Peyer's patch (tissue), 4 donors: ENCODE results near the gene ACTA1. TPM values are rescaled to one million over a fixed set of nuclear protein-coding genes. Genes with fewer than 3 reads are reported as not detected.

ENCODE experiments used
- DNase-seq, 3 donors: peaks; one replicate each; pipeline ENCODE4 v3.0.0-alpha.2; 2017 to 2019
- H3K27ac ChIP-seq, 4 donors: fragments of 200-600 bp; sonication (generic); one replicate each; pipeline ENCODE4 v1.5.1; 2016 to 2019
- H3K27me3 ChIP-seq, 2 donors: fragments of 200-600 bp; sonication (generic); one replicate each; pipeline ENCODE4 v1.5.1; 2019
- H3K36me3 ChIP-seq, 3 donors: fragments of 200-600 bp; sonication (generic); one replicate each; pipeline ENCODE4 v1.5.1; 2016 to 2019
- H3K4me1 ChIP-seq, 4 donors: fragments of 200-600 bp; sonication (generic); one replicate each; pipeline ENCODE4 v1.5.1; 2016 to 2019
- H3K4me3 ChIP-seq, 4 donors: fragments of 200-600 bp; sonication (generic); 1 replicate in 3 of 4; 2 replicates in 1 of 4; pipeline ENCODE4 v1.5.1; 2016 to 2019; ENCODE audit warnings: mild to moderate bottlenecking in 1 of 4
- H3K9me3 ChIP-seq, 4 donors: fragments of 200-600 bp; sonication (generic); one replicate each; pipeline ENCODE4 v1.5.1; 2016 to 2019; ENCODE audit warnings: mild to moderate bottlenecking in 1 of 4
- POLR2A ChIP-seq, 2 donors: fragments of 450-650 bp; IDR thresholded peaks; one replicate each; pipeline ENCODE4 v1.5.1; 2017; ENCODE audit warnings: antibody characterized with exemption in 2 of 2, mild to moderate bottlenecking in 2 of 2, moderate library complexity in 2 of 2
- total RNA-seq, 4 donors: library from RNA; depleted of rRNA; stranded (reverse); fragments of >200 nt; gene quantifications; one replicate each; pipeline ENCODE4 v1.1.0, GENCODE V29; 2016
- TF ChIP-seq, protein P1 (sequence below), 6 experiments: fragments of 450-650 bp in 4 of 6; fragments of 200-600 bp in 2 of 6; sonication (generic) in 1 of 6; IDR thresholded peaks; one replicate each; pipeline ENCODE4 v1.5.1; 2017 to 2019; ENCODE audit warnings: antibody characterized with exemption in 6 of 6, mild to moderate bottlenecking in 3 of 6, moderate library complexity in 1 of 6

The ACTA1 gene
- total RNA-seq, 4 donors from 2014 or later: 3.3 TPM; not detected in 3

DNA sequence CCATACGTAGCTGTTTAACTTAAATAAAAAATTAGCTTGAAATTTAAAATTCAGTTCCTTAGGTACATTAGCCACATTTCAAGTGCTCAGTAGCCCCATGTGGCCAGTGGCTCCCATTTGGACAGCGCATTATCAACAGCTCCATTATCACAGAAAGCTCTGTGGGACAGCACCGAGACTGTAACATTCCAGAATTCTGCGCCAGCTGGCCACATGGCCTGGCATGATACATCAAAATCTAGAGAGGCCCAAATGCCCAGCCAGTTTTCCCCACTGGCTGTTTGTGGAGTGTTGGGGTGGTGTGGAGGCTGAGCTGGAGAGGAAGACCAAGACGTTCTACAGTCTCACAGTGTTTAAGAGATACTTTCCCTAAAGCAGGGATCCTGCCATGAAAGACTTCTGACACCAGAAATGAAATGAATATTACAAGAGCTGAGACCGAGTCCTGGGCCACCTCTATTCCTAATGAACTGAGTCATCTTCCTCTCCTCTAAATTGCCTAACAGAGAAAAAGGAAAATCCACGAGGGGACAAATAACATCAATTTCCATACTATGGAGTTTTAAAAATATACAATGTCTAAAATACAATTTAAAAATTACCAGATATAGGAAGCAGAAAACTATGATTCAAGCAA, 27.3 kb upstream of the ACTA1 start:
- peaks cover 0 to 97% (median 0%) of the 10 kb centered on the region in 3 donors for H3K36me3 ChIP-seq
- no peak overlapping the region for H3K27ac ChIP-seq
- no peaks in the 10 kb centered on the region for H3K27me3 ChIP-seq
- H3K4me3 ChIP-seq: no peak overlapping the region
- H3K4me1 ChIP-seq: no peaks in the 10 kb centered on the region
- no peaks in the 10 kb centered on the region for H3K9me3 ChIP-seq
- DNase-seq: no peak
- no peak for TF ChIP-seq POLR2A (IDR thresholded peaks at IDR 0.05)
- TF ChIP-seq, protein P1, sequence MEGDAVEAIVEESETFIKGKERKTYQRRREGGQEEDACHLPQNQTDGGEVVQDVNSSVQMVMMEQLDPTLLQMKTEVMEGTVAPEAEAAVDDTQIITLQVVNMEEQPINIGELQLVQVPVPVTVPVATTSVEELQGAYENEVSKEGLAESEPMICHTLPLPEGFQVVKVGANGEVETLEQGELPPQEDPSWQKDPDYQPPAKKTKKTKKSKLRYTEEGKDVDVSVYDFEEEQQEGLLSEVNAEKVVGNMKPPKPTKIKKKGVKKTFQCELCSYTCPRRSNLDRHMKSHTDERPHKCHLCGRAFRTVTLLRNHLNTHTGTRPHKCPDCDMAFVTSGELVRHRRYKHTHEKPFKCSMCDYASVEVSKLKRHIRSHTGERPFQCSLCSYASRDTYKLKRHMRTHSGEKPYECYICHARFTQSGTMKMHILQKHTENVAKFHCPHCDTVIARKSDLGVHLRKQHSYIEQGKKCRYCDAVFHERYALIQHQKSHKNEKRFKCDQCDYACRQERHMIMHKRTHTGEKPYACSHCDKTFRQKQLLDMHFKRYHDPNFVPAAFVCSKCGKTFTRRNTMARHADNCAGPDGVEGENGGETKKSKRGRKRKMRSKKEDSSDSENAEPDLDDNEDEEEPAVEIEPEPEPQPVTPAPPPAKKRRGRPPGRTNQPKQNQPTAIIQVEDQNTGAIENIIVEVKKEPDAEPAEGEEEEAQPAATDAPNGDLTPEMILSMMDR (IDR thresholded peaks at IDR 0.05): no peak

DNA sequence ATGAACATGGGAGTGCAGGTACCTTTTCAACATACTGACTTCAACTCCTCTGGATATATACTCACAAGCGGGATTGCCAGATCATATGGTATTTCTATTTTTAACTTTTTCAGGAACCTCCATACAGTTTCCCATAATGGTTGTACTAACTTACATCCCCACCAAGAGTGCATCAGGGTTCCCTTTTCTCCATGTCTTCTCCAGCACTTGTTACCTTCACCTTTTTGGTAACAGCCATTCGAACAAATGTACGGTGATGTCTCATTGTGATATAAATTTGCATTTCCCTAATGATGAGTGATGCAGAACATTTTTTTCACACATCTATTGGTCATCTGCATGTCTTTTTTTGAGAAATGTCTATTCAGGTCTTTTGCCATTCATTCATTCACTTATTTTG, 25.9 kb upstream of the ACTA1 start:
- Histone ChIP-seq H3K36me3 (peaks cover 0 to 90% (median 0%) of the 10 kb centered on the region in 3 donors), H3K27ac (no peak overlapping the region), H3K9me3 (no peaks in the 10 kb centered on the region), H3K27me3 (no peaks in the 10 kb centered on the region), H3K4me1 (no peaks in the 10 kb centered on the region), H3K4me3 (no peak overlapping the region)
- TF ChIP-seq, protein P1 (IDR thresholded peaks at IDR 0.05): no peak
- no peak for TF ChIP-seq POLR2A (IDR thresholded peaks at IDR 0.05)
- DNase-seq: no peak

DNA sequence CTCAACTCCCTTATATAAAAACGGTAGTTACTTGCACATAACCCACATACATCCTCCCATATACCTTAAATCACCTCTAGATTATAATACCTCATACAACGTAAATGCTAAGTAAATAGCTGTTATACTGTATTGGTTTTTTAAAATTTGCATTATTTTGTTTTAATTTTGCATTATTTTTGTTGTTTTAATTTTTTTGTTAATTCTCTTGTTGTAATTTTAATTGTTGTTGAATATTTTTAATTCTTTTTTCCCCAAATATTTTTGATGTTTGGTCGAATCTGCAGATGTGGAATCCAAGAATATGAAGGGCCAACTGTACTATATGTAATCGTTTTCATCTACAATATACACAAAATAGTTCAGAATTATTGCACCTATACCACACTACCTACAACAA, 23.5 kb upstream of the ACTA1 start:
- no peak overlapping the region for H3K4me3 ChIP-seq
- H3K36me3 ChIP-seq: peaks cover 0 to 74% (median 0%) of the 10 kb centered on the region in 3 donors
- no peaks in the 10 kb centered on the region for H3K4me1 ChIP-seq
- TF ChIP-seq, protein P1 (IDR thresholded peaks at IDR 0.05): no peak
- no peak for TF ChIP-seq POLR2A (IDR thresholded peaks at IDR 0.05)
- H3K27me3 ChIP-seq: no peaks in the 10 kb centered on the region
- DNase-seq: no peak
- no peaks in the 10 kb centered on the region for H3K9me3 ChIP-seq
- H3K27ac ChIP-seq: no peak overlapping the region

DNA sequence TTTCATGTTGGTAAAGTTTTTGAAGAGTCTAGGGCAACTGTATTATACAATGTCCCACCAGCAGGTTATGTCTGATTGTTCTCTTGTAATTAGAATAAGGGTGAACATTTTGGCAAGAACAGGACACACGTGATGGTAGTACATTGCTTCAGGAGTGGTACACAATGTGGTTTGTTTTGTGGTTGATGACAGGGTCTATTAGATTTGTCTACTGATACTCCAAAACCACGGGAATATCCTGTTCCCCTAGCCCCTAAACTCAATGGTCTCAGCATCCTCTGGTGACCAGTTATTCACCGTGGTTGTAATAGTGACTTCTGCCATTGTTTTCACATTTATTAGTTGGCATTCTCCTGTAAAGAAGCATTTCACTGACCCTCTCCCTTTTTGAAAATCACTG, 22.1 kb upstream of the ACTA1 start:
- DNase-seq: no peak
- Histone ChIP-seq H3K9me3 (no peaks in the 10 kb centered on the region), H3K4me3 (no peak overlapping the region), H3K36me3 (peaks cover 0 to 74% (median 0%) of the 10 kb centered on the region in 3 donors), H3K27ac (no peak overlapping the region), H3K27me3 (no peaks in the 10 kb centered on the region), H3K4me1 (no peaks in the 10 kb centered on the region)
- TF ChIP-seq, protein P1 (IDR thresholded peaks at IDR 0.05): no peak
- no peak for TF ChIP-seq POLR2A (IDR thresholded peaks at IDR 0.05)

DNA sequence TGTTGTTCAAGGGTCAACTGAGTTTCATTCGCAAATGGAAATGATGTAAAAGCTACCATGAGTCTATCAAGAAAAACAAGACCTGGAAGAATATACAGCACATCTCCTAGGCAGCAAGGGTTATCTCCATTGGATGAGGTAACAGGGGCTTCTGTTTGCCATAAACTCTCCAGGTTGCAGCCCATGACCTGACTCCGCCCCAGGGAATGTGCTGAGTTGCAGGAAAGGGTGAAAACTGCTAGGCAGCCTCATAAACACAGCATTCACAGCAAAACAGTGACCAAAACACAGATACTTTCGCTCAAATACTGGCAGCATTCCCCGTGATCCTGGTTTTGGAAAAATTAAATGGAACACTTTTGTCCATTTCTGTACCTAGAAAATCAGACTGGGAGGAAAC, 20.2 kb upstream of the ACTA1 start:
- H3K36me3 ChIP-seq: peaks cover 0 to 66% (median 0%) of the 10 kb centered on the region in 3 donors
- no peak for DNase-seq
- no peak overlapping the region for H3K4me3 ChIP-seq
- H3K9me3 ChIP-seq: no peaks in the 10 kb centered on the region
- H3K27me3 ChIP-seq: no peaks in the 10 kb centered on the region
- H3K27ac ChIP-seq: no peak overlapping the region
- H3K4me1 ChIP-seq: no peaks in the 10 kb centered on the region
- TF ChIP-seq, protein P1 (IDR thresholded peaks at IDR 0.05): no peak
- no peak for TF ChIP-seq POLR2A (IDR thresholded peaks at IDR 0.05)
